Right lobe of liver (tissue), 4 donors: Measurements from ENCODE around the gene NRXN2.

Source experiments
- CTCF ChIP-seq, 4 donors: fragments of 200-600 bp in 3 of 4; fragments of 450-650 bp in 1 of 4; IDR thresholded peaks; one replicate each; pipeline versions ENCODE4 v1.5.1 to v1.8.0; 2016 to 2022; ENCODE audit warnings: antibody characterized with exemption in 4 of 4, mild to moderate bottlenecking in 2 of 4
- POLR2A ChIP-seq: fragments of 450-650 bp; IDR thresholded peaks from one replicate; pipeline ENCODE4 v1.6.1; 2017; ENCODE audit warnings: antibody characterized with exemption, mild to moderate bottlenecking
- donor health status: DM: no; HTN: no; CAD: no.
- donor health status: DM: no; HTN: no; CAD: no.
- donor health status: DM: no; HTN: yes; CAD: no.

GRCh38 chr11:64570341-64570740 is 152.7 kb downstream of the NRXN2 start:
- TF ChIP-seq CTCF (IDR thresholded peaks at IDR 0.05) (no peak), POLR2A (no peak)
